ENCODE data around the gene LAMA2. TPM values are rescaled to one million over a fixed set of nuclear protein-coding genes. Genes with fewer than 3 reads are reported as not detected.

Gene LAMA2
- total RNA-seq, 1 experiment from 2014 or later, result 4.2 TPM

- H3K9ac ChIP-seq (ENCODE audit: extremely low read depth, insufficient read length, low read length), result no peak overlapping the region
- no peak overlapping the region for H3K14ac ChIP-seq (ENCODE audit: insufficient read depth, low read length)
- H3K79me1 ChIP-seq (ENCODE audit: insufficient read depth, low read depth, low read length, poor library complexity, severe bottlenecking), result no peaks in the 10 kb centered on the region
- no peak overlapping the region for H2BK120ac ChIP-seq (ENCODE audit: low read depth, low read length, poor library complexity, severe bottlenecking)
- H3T11ph ChIP-seq (ENCODE audit: low read length), result no peak overlapping the region
- H3K9me3 ChIP-seq (ENCODE audit: control insufficient read depth, low read depth, low read length), result no peaks in the 10 kb centered on the region
- H4K20me1 ChIP-seq (ENCODE audit: control insufficient read depth, insufficient read depth, insufficient read length), result no peaks in the 10 kb centered on the region
- H3K4ac ChIP-seq (ENCODE audit: low read depth, low read length), result no peak overlapping the region
- no peak overlapping the region for H2BK5ac ChIP-seq (ENCODE audit: insufficient read length, low read length)
- H2AK5ac ChIP-seq (ENCODE audit: insufficient read length, low read length), result no peak overlapping the region
- no CpG with 5 or more reads among the region's 4 CpGs for WGBS (ENCODE audit: extremely low coverage, insufficient read length, low lambda C conversion rate)
- H3K4me1 ChIP-seq (ENCODE audit: insufficient read depth, low read length), result peaks cover 2% of the 10 kb centered on the region; the same call in 1 of the 2 replicates
- H4K5ac ChIP-seq (ENCODE audit: insufficient read length, low read depth, low read length), result no peak overlapping the region
- H2BK15ac ChIP-seq (ENCODE audit: low read depth, low read length), result no peak overlapping the region
- H3K79me2 ChIP-seq (ENCODE audit: insufficient read depth, low read length), result no peaks in the 10 kb centered on the region
- H3K27ac Mint-ChIP-seq, result no peak overlapping the region
- no peak overlapping the region for H2BK12ac ChIP-seq (ENCODE audit: insufficient read length, low read depth, low read length)
- no peak overlapping the region for H3K23ac ChIP-seq (ENCODE audit: insufficient read length, low read depth, low read length)
- no peaks in the 10 kb centered on the region for H3K36me3 Mint-ChIP-seq (ENCODE audit: insufficient read depth in 1 of 3, low read depth in 3 of 3)
- H3K18ac ChIP-seq (ENCODE audit: insufficient read length, low read depth, low read length), result no peak overlapping the region
- H4K8ac ChIP-seq (replicated peaks; ENCODE audit: insufficient read length, low read depth, low read length), result no peak overlapping the region
- no peak overlapping the region for H3K56ac ChIP-seq (ENCODE audit: insufficient read length, low read depth, low read length)
- H3K4me2 ChIP-seq (ENCODE audit: insufficient read depth, insufficient read length, low read length), result no peak overlapping the region
- H3K4me1 Mint-ChIP-seq, result peaks cover 3 to 9% of the 10 kb centered on the region in 2 experiments; a peak in 3 of 4 replicates
- no peaks in the 10 kb centered on the region for H3K27me3 ChIP-seq (ENCODE audit: insufficient read depth, low read length)
- no peak overlapping the region for H2BK20ac ChIP-seq (ENCODE audit: low read depth, low read length, poor library complexity, severe bottlenecking)
- DNase-seq, result no peak
- H3K27me3 Mint-ChIP-seq (ENCODE audit: low read depth), result no peaks in the 10 kb centered on the region
- H3K4me3 Mint-ChIP-seq, result no peak overlapping the region
- no peak for TF ChIP-seq CTCF (conservative IDR thresholded peaks at IDR 0.05)
- H3K27ac ChIP-seq (ENCODE audit: insufficient read length, low read depth, low read length), result no peak overlapping the region
- H4K91ac ChIP-seq (ENCODE audit: insufficient read length, low read depth, low read length), result no peak overlapping the region
- no peaks in the 10 kb centered on the region for H3K9me3 Mint-ChIP-seq
- no peak overlapping the region for H2AFZ ChIP-seq (ENCODE audit: low read length)
- H3K23me2 ChIP-seq (ENCODE audit: insufficient read length, low read depth, low read length, poor library complexity, severe bottlenecking), result no peaks in the 10 kb centered on the region
These were observed 593.9 kb downstream of the LAMA2 start for GRCh38 chr6:129476810-129477209.
